ENCODE measurements around the gene REXO1. TPM values are rescaled to one million over a fixed set of nuclear protein-coding genes. Genes with fewer than 3 reads are reported as not detected.

REXO1 gene
- total RNA-seq, 1 experiment from 2014 or later = 56.8 TPM

GRCh38 chr19:1868971-1869370, 20.7 kb upstream of the REXO1 start:
- Histone ChIP-seq H4K91ac (ENCODE audit: insufficient read length, low read depth, low read length) (no peak overlapping the region), H2BK5ac (ENCODE audit: insufficient read length, low read length) (no peak overlapping the region), H3K4ac (ENCODE audit: low read depth, low read length) (no peak overlapping the region), H3K18ac (ENCODE audit: insufficient read length, low read depth, low read length) (no peak overlapping the region), H2AFZ (ENCODE audit: low read length) (no peak overlapping the region), H3K9me3 (ENCODE audit: control insufficient read depth, low read depth, low read length) (no peaks in the 10 kb centered on the region), H3K27ac (ENCODE audit: insufficient read length, low read depth, low read length) (no peak overlapping the region), H4K8ac (replicated peaks; ENCODE audit: insufficient read length, low read depth, low read length) (no peak overlapping the region), H3K56ac (ENCODE audit: insufficient read length, low read depth, low read length) (no peak overlapping the region), H3T11ph (ENCODE audit: low read length) (no peak overlapping the region), H3K4me2 (ENCODE audit: insufficient read depth, insufficient read length, low read length) (no peak overlapping the region), H2BK20ac (ENCODE audit: low read depth, low read length, poor library complexity, severe bottlenecking) (no peak overlapping the region), H3K27me3 (ENCODE audit: insufficient read depth, low read length) (no peaks in the 10 kb centered on the region), H2AK5ac (ENCODE audit: insufficient read length, low read length) (no peak overlapping the region), H3K23ac (ENCODE audit: insufficient read length, low read depth, low read length) (no peak overlapping the region), H3K9ac (ENCODE audit: extremely low read depth, insufficient read length, low read length) (no peak overlapping the region), H3K14ac (ENCODE audit: insufficient read depth, low read length) (no peak overlapping the region), H3K79me1 (ENCODE audit: insufficient read depth, low read depth, low read length, poor library complexity, severe bottlenecking) (peaks cover 10% of the 10 kb centered on the region), H3K79me2 (ENCODE audit: insufficient read depth, low read length) (no peaks in the 10 kb centered on the region), H2BK15ac (ENCODE audit: low read depth, low read length) (no peak overlapping the region), H2BK120ac (ENCODE audit: low read depth, low read length, poor library complexity, severe bottlenecking) (no peak overlapping the region), H3K23me2 (ENCODE audit: insufficient read length, low read depth, low read length, poor library complexity, severe bottlenecking) (peaks cover 4% of the 10 kb centered on the region), H3K4me1 (ENCODE audit: insufficient read depth, low read length) (no peaks in the 10 kb centered on the region; the same call in 1 of the 2 replicates), H2BK12ac (ENCODE audit: insufficient read length, low read depth, low read length) (no peak overlapping the region), H4K5ac (ENCODE audit: insufficient read length, low read depth, low read length) (no peak overlapping the region), H4K20me1 (ENCODE audit: control insufficient read depth, insufficient read depth, insufficient read length) (peaks cover 3% of the 10 kb centered on the region)
- DNase-seq = no peak
- TF ChIP-seq CTCF (conservative IDR thresholded peaks at IDR 0.05) = no peak
- Mint-ChIP-seq H3K9me3 (no peaks in the 10 kb centered on the region), H3K27ac (no peak overlapping the region; a peak in 1 of 7 replicates), H3K27me3 (ENCODE audit: low read depth) (no peaks in the 10 kb centered on the region), H3K4me1 (peaks cover 2 to 5% of the 10 kb centered on the region in 2 experiments), H3K4me3 (no peak overlapping the region), H3K36me3 (ENCODE audit: insufficient read depth in 1 of 3, low read depth in 3 of 3) (peaks cover 0 to 9% (median 2%) of the 10 kb centered on the region in 3 experiments; a peak in 3 of 7 replicates)
- WGBS (ENCODE audit: extremely low coverage, insufficient read length, low lambda C conversion rate) = no CpG with 5 or more reads among the region's 7 CpGs
